Body of pancreas (tissue), 4 donors: Measurements from ENCODE around the gene CENPU. TPM values are rescaled to one million over a fixed set of nuclear protein-coding genes. Genes with fewer than 3 reads are reported as not detected.

ENCODE experiments used
- ATAC-seq: fragments of 150-250 bp; one replicate; pipeline ENCODE4 v1.9.1; 2016
- DNase-seq, 4 donors: peaks; one replicate each; pipeline ENCODE4 v3.0.0-alpha.2; 2019
- H3K27ac ChIP-seq, 4 donors: fragments of 200-600 bp; sonication (generic); 1 replicate in 3 of 4; 2 replicates in 1 of 4; pipeline versions ENCODE4 v1.5.1 to v1.6.1; 2016 to 2019; ENCODE audit warnings: mild to moderate bottlenecking in 1 of 4, mixed read lengths in 1 of 4, moderate library complexity in 1 of 4
- H3K27me3 ChIP-seq, 2 donors: fragments of 200-600 bp; sonication (generic); one replicate each; pipeline ENCODE4 v1.6.0; 2016; ENCODE audit warnings: mild to moderate bottlenecking in 1 of 2
- H3K36me3 ChIP-seq, 2 donors: fragments of 200-600 bp; sonication (generic); replicated peaks in 1 of 2; 2 replicates each; pipeline ENCODE4 v1.5.1; 2016; ENCODE audit warnings: low read depth in 2 of 2; ENCODE audit not compliant: insufficient read depth in 1 of 2
- H3K4me1 ChIP-seq: fragments of 200-600 bp; sonication (generic); one replicate; pipeline ENCODE4 v1.6.0; 2016
- H3K4me3 ChIP-seq, 2 donors: fragments of 200-600 bp; sonication (generic); 1 replicate in 1 of 2; 2 replicates in 1 of 2; pipeline ENCODE4 v1.5.1; 2016 to 2019
- H3K9me3 ChIP-seq, 3 donors: fragments of 200-600 bp; sonication (generic); 1 replicate in 2 of 3; 2 replicates in 1 of 3; pipeline ENCODE4 v1.5.1; 2016
- CTCF ChIP-seq, 7 experiments: fragments of 450-650 bp in 4 of 7; fragments of 200-600 bp in 3 of 7; sonication (generic) in 3 of 7; IDR thresholded peaks; one replicate each; pipeline ENCODE4 v1.5.1; 2016 to 2019; ENCODE audit warnings: antibody characterized with exemption in 7 of 7
- POLR2A ChIP-seq, 3 donors: fragments of 450-650 bp; IDR thresholded peaks; one replicate each; pipeline ENCODE4 v1.6.1; 2016; ENCODE audit warnings: antibody characterized with exemption in 3 of 3, mild to moderate bottlenecking in 2 of 3
- WGBS, 2 donors: methylation state at CpG; one replicate each; pipeline ENCODE4 v1.1.5; 2017; 5-methylcytosine and 5-hydroxymethylcytosine counted together
- intact Hi-C: fragments of 100-400 bp; cut with DNase I; formaldehyde crosslinking; loops from one replicate; pipeline ENCODE4 v1.15.1; 2023
- total RNA-seq, 2 donors: library from RNA; depleted of rRNA; stranded (reverse); fragments of >200 nt; gene quantifications; one replicate each; pipeline ENCODE4 v1.1.0, GENCODE V29; 2016

The CENPU gene
- total RNA-seq, 2 donors from 2014 or later, result 2.1 to 2.3 TPM

- H3K27me3 ChIP-seq, result no peaks in the 10 kb centered on the region
- TF ChIP-seq CTCF (IDR thresholded peaks at IDR 0.05) (no peak), POLR2A (IDR thresholded peaks at IDR 0.05) (no peak)
- H3K27ac ChIP-seq, result no peak overlapping the region
- no peaks in the 10 kb centered on the region for H3K9me3 ChIP-seq
- peaks cover 0 to 2% of the 10 kb centered on the region in 2 donors for H3K36me3 ChIP-seq
- ATAC-seq (no peak), DNase-seq (peak in 1 of 4 donors; percentile 9)
- WGBS, 2 donors, result 90 to 92% methylated on average over 7 of the region's 7 CpGs
- intact Hi-C loops, result no loop called here
- H3K4me1 ChIP-seq, result peaks cover 7% of the 10 kb centered on the region
- no peak overlapping the region for H3K4me3 ChIP-seq
Measured at GRCh38 chr4:184669251-184669650, 64.6 kb downstream of the CENPU start.

- ATAC-seq, result no peak
- no peak for TF ChIP-seq POLR2A (IDR thresholded peaks at IDR 0.05)
- TF ChIP-seq CTCF (IDR thresholded peaks at IDR 0.05), result no peak
- Histone ChIP-seq H3K27ac (no peak overlapping the region), H3K27me3 (no peaks in the 10 kb centered on the region), H3K4me1 (peaks cover 7% of the 10 kb centered on the region), H3K36me3 (peaks cover 0 to 2% of the 10 kb centered on the region in 2 donors), H3K9me3 (no peaks in the 10 kb centered on the region), H3K4me3 (no peak overlapping the region)
- WGBS, 2 donors, result 90 to 93% methylated on average over 9 of the region's 9 CpGs
- DNase-seq, result no peak
- intact Hi-C loops, result no loop called here
Measured at GRCh38 chr4:184668511-184669114, 65.3 kb downstream of the CENPU start.

DNA sequence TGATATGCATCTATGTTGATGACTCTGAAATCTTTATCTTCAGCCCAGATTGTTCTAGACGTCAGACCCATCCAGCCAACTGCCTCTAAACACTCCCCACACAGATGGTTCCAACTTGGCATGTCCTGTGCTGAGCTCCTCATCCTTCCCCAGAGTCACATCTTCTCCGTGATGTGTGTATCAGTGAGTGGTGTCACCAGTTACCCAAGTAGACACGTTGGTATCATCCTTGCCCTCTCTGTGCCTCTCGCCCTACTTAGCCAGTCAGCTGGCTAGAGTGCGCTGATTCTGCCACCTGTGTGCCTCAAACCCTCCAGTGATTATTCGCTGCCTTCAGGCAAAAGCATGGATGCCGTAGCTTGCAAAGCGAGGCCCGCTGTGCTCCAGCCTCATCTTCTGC lies 65.8 kb downstream of the CENPU start:
- H3K4me1 ChIP-seq, result peaks cover 7% of the 10 kb centered on the region
- ATAC-seq (no peak), DNase-seq (no peak)
- TF ChIP-seq POLR2A (IDR thresholded peaks at IDR 0.05), result no peak
- no peak for TF ChIP-seq CTCF (IDR thresholded peaks at IDR 0.05)
- WGBS, 2 donors, result 92 to 93% methylated on average over 9 of the region's 9 CpGs
- peaks cover 0 to 2% of the 10 kb centered on the region in 2 donors for H3K36me3 ChIP-seq
- H3K9me3 ChIP-seq, result no peaks in the 10 kb centered on the region
- H3K4me3 ChIP-seq, result no peak overlapping the region
- intact Hi-C loops, result no loop called here
- H3K27me3 ChIP-seq, result no peaks in the 10 kb centered on the region
- H3K27ac ChIP-seq, result no peak overlapping the region

DNA sequence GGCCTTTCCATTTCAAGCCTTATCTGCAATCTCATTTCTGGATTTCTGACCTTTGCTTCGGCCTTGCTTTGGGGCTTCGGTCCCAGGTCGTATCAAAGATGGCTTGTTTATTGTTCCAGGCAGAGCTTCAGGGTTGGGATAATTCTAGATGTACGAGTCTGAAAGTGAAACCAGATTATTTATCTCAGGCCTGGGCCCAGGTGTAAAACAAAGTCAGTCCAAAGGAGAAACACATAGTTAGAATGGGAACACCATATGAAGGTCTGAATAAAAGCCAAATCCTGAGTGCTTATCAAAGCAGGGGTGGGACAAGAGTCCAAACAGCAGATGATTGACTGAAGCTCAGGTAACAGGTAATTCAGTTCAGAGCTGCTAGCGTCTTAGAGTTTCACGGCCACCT lies 67.2 kb downstream of the CENPU start:
- ATAC-seq (peak; percentile 78), DNase-seq (peak in 2 of 4 donors; percentile 38 to 42)
- Histone ChIP-seq H3K9me3 (no peaks in the 10 kb centered on the region), H3K4me3 (no peak overlapping the region), H3K36me3 (no peaks in the 10 kb centered on the region), H3K27ac (peak overlapping the region in 3 of 4 donors; percentile 57 to 63 (median 61)), H3K27me3 (no peaks in the 10 kb centered on the region), H3K4me1 (peaks cover 7% of the 10 kb centered on the region)
- no peak for TF ChIP-seq POLR2A (IDR thresholded peaks at IDR 0.05)
- TF ChIP-seq CTCF (IDR thresholded peaks at IDR 0.05), result no peak
- intact Hi-C loops, result no loop called here
- 40 to 50% methylated on average over 6 of the region's 6 CpGs for WGBS, 2 donors
